Endothelial cell of umbilical vein (primary cell): ENCODE measurements around the gene WAPL.

Experiments used
- EZH2 ChIP-seq: IDR thresholded peaks from 2 replicates; pipeline ENCODE4 v1.6.1; 2012; ENCODE audit warnings: borderline replicate concordance, low read depth, mild to moderate bottlenecking, moderate library complexity, low read length, inconsistent platforms; ENCODE audit not compliant: severe bottlenecking
- GATA2 ChIP-seq: IDR thresholded peaks from 2 replicates; pipeline ENCODE4 v1.7.0; 2011; ENCODE audit warnings: low read depth, mild to moderate bottlenecking, moderate library complexity, mixed read lengths, low read length; ENCODE audit not compliant: insufficient read length, insufficient read depth
- MYC ChIP-seq: IDR thresholded peaks from one replicate; pipeline ENCODE4 v1.6.1; 2011; ENCODE audit warnings: mild to moderate bottlenecking, low read depth, low read length
- POLR2A ChIP-seq: IDR thresholded peaks from 2 replicates; pipeline ENCODE4 v1.6.1; 2012; ENCODE audit warnings: low read depth, mild to moderate bottlenecking, control low read depth, low read length
- POLR2AphosphoS5 ChIP-seq: IDR thresholded peaks from 2 replicates; pipeline ENCODE4 v1.6.1; 2012; ENCODE audit warnings: low read depth, mild to moderate bottlenecking, control low read depth, low read length, moderate library complexity; ENCODE audit not compliant: insufficient read depth
- TF ChIP-seq, protein P1 (sequence below): IDR thresholded peaks from 2 replicates; pipeline ENCODE4 v1.6.1; 2011; ENCODE audit not compliant: insufficient read depth, insufficient read length
- TF ChIP-seq, protein P2 (sequence below), 2 donors: IDR thresholded peaks; 1 replicate in 1 of 2; 2 replicates in 1 of 2; pipeline ENCODE4 v1.5.1; 2011; ENCODE audit warnings: low read length in 2 of 2, mild to moderate bottlenecking in 2 of 2, moderate library complexity in 2 of 2, control low read depth in 1 of 2, inconsistent platforms in 1 of 2, low read depth in 1 of 2; ENCODE audit not compliant: insufficient read depth in 1 of 2; ENCODE audit errors: extremely low read depth in 1 of 2

DNA sequence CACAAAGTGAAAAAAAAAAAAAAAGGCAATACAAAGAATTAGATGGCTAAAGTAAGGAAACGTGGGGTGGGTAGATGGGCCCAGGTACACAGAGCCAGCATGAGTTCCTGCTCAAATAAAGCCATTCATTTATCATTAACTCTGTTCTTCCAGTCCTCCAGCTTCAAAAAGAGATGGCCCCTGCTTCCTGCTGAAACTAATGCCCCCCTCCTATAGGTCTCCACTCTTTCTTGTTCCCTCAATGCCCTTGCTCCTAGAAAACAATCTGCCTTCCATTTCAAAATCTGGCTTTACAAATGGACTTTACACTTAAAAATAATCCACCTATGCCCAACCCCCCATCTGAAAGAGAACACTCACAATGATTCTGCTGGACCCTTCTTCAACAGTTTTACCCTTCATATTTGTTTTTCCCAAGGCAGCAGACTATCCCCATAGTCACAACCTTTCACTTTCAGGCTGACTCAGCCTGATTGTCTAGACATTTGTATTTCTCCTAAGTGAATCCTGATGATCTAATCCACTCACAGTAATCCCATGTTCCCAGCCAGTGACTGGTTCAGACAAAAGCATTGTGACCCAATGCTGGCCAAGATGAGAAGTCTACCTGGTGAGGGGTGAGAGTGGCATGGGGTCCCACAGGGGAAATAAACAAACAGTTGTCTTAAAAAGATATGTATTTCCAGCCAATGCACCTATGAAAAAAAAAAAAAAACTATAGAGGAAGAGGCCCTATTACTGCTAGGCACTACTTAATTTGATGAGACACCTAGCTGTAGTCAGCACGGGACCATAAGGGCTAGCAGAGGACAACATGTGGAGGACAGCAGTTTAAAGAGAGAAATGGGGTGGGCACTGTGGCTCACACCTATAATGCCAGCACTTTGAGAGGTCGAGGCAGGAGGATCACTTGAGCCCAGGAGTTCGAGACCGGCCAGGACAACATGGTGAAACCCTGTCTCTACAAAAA is 80.4 kb downstream of the WAPL start:
- TF ChIP-seq POLR2AphosphoS5 (no peak), POLR2A (no peak), MYC (no peak), EZH2 (no peak), GATA2 (no peak)
- TF ChIP-seq, protein P1, sequence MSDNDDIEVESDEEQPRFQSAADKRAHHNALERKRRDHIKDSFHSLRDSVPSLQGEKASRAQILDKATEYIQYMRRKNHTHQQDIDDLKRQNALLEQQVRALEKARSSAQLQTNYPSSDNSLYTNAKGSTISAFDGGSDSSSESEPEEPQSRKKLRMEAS, result no peak
- TF ChIP-seq, protein P2, sequence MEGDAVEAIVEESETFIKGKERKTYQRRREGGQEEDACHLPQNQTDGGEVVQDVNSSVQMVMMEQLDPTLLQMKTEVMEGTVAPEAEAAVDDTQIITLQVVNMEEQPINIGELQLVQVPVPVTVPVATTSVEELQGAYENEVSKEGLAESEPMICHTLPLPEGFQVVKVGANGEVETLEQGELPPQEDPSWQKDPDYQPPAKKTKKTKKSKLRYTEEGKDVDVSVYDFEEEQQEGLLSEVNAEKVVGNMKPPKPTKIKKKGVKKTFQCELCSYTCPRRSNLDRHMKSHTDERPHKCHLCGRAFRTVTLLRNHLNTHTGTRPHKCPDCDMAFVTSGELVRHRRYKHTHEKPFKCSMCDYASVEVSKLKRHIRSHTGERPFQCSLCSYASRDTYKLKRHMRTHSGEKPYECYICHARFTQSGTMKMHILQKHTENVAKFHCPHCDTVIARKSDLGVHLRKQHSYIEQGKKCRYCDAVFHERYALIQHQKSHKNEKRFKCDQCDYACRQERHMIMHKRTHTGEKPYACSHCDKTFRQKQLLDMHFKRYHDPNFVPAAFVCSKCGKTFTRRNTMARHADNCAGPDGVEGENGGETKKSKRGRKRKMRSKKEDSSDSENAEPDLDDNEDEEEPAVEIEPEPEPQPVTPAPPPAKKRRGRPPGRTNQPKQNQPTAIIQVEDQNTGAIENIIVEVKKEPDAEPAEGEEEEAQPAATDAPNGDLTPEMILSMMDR (IDR thresholded peaks at IDR 0.05; ENCODE audit: extremely low read depth in 1 of 2, insufficient read depth in 1 of 2, low read depth in 1 of 2, low read length in 2 of 2), result no peak
